Right lobe of liver (tissue), 4 donors: Measurements from ENCODE around the gene POGK.
"Not testable (repeated sequence)": the region's sequence is repeated elsewhere in the genome, so short reads cannot be mapped to it uniquely, and the experiment has no call there.

Source experiments
- CTCF ChIP-seq, 4 donors: fragments of 200-600 bp in 3 of 4; fragments of 450-650 bp in 1 of 4; IDR thresholded peaks; one replicate each; pipeline versions ENCODE4 v1.5.1 to v1.8.0; 2016 to 2022; ENCODE audit warnings: antibody characterized with exemption in 4 of 4, mild to moderate bottlenecking in 2 of 4
- POLR2A ChIP-seq: fragments of 450-650 bp; IDR thresholded peaks from one replicate; pipeline ENCODE4 v1.6.1; 2017; ENCODE audit warnings: antibody characterized with exemption, mild to moderate bottlenecking
- donor health status: DM: no; HTN: no; CAD: no.
- donor health status: DM: no; HTN: no; CAD: no.
- donor health status: DM: no; HTN: yes; CAD: no.

- TF ChIP-seq CTCF (IDR thresholded peaks at IDR 0.05); POLR2A: not testable (repeated sequence)
These were observed 9.5 kb upstream of the POGK start for GRCh38 chr1:166829762-166830161.
